ENCODE measurements around the gene TOR2A. TPM values are rescaled to one million over a fixed set of nuclear protein-coding genes. Genes with fewer than 3 reads are reported as not detected.

TOR2A gene
- total RNA-seq, 1 donor from 2014 or later = 27.5 TPM

DNA sequence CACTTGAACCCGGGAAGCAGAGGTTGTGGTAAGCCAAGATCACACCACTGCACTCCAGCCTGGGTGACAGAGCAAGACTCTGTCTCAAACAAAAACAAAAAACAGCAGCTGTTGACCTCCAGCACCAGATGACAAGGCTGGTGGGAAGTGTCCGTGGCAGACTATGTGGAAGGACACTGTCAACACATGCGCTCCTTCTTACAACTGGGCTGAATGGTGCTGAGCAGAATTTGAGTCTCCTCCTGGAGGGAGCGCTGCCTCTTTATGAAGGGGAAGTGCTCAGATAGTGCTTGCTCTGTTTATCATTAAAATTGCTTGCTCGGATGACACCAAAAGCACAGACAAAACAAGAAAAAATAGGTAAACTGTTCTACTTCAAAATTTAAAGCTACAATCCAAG is 37.5 kb downstream of the TOR2A start:
- H3K4me1 Mint-ChIP-seq (ENCODE audit: low read depth, unreplicated experiment) = peaks cover 12% of the 10 kb centered on the region
- H3K36me3 Mint-ChIP-seq (ENCODE audit: unreplicated experiment) = peaks cover 11% of the 10 kb centered on the region
- peaks cover 12% of the 10 kb centered on the region for H3K27me3 Mint-ChIP-seq (ENCODE audit: unreplicated experiment)
- H3K4me3 Mint-ChIP-seq (ENCODE audit: unreplicated experiment) = no peak overlapping the region
- H3K27ac Mint-ChIP-seq (ENCODE audit: unreplicated experiment) = peak overlapping the region; percentile 53
- no peak for DNase-seq
- H3K9me3 Mint-ChIP-seq (ENCODE audit: unreplicated experiment) = peaks cover 23% of the 10 kb centered on the region
- TF ChIP-seq, protein P1, sequence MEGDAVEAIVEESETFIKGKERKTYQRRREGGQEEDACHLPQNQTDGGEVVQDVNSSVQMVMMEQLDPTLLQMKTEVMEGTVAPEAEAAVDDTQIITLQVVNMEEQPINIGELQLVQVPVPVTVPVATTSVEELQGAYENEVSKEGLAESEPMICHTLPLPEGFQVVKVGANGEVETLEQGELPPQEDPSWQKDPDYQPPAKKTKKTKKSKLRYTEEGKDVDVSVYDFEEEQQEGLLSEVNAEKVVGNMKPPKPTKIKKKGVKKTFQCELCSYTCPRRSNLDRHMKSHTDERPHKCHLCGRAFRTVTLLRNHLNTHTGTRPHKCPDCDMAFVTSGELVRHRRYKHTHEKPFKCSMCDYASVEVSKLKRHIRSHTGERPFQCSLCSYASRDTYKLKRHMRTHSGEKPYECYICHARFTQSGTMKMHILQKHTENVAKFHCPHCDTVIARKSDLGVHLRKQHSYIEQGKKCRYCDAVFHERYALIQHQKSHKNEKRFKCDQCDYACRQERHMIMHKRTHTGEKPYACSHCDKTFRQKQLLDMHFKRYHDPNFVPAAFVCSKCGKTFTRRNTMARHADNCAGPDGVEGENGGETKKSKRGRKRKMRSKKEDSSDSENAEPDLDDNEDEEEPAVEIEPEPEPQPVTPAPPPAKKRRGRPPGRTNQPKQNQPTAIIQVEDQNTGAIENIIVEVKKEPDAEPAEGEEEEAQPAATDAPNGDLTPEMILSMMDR (IDR thresholded peaks at IDR 0.05; ENCODE audit: partially characterized antibody, unreplicated experiment) = no peak

- no peak for DNase-seq
- Mint-ChIP-seq H3K4me1 (ENCODE audit: low read depth, unreplicated experiment) (peaks cover 7% of the 10 kb centered on the region), H3K36me3 (ENCODE audit: unreplicated experiment) (peaks cover 8% of the 10 kb centered on the region), H3K27ac (ENCODE audit: unreplicated experiment) (peak overlapping the region; percentile 9), H3K27me3 (ENCODE audit: unreplicated experiment) (peaks cover 16% of the 10 kb centered on the region), H3K9me3 (ENCODE audit: unreplicated experiment) (peaks cover 19% of the 10 kb centered on the region), H3K4me3 (ENCODE audit: unreplicated experiment) (no peak overlapping the region)
- TF ChIP-seq, protein P1 (IDR thresholded peaks at IDR 0.05; ENCODE audit: partially characterized antibody, unreplicated experiment) = no peak
These were observed 40.0 kb downstream of the TOR2A start for GRCh38 chr9:127694890-127695720.

- peaks cover 7% of the 10 kb centered on the region for H3K4me1 Mint-ChIP-seq (ENCODE audit: low read depth, unreplicated experiment)
- H3K27me3 Mint-ChIP-seq (ENCODE audit: unreplicated experiment) = peaks cover 16% of the 10 kb centered on the region
- no peak overlapping the region for H3K4me3 Mint-ChIP-seq (ENCODE audit: unreplicated experiment)
- TF ChIP-seq, protein P1 (IDR thresholded peaks at IDR 0.05; ENCODE audit: partially characterized antibody, unreplicated experiment) = no peak
- peaks cover 12% of the 10 kb centered on the region for H3K36me3 Mint-ChIP-seq (ENCODE audit: unreplicated experiment)
- DNase-seq = no peak
- peaks cover 20% of the 10 kb centered on the region for H3K9me3 Mint-ChIP-seq (ENCODE audit: unreplicated experiment)
- H3K27ac Mint-ChIP-seq (ENCODE audit: unreplicated experiment) = peak overlapping the region; percentile 75
These were observed 41.4 kb downstream of the TOR2A start for GRCh38 chr9:127693697-127694096.

- TF ChIP-seq, protein P1 (IDR thresholded peaks at IDR 0.05; ENCODE audit: partially characterized antibody, unreplicated experiment) = no peak
- Mint-ChIP-seq H3K27me3 (ENCODE audit: unreplicated experiment) (peaks cover 16% of the 10 kb centered on the region), H3K36me3 (ENCODE audit: unreplicated experiment) (peaks cover 12% of the 10 kb centered on the region), H3K4me3 (ENCODE audit: unreplicated experiment) (no peak overlapping the region), H3K9me3 (ENCODE audit: unreplicated experiment) (peaks cover 18% of the 10 kb centered on the region), H3K27ac (ENCODE audit: unreplicated experiment) (no peak overlapping the region), H3K4me1 (ENCODE audit: low read depth, unreplicated experiment) (peaks cover 7% of the 10 kb centered on the region)
- DNase-seq = no peak
These were observed 42.0 kb downstream of the TOR2A start for GRCh38 chr9:127693143-127693542.

GRCh38 chr9:127692071-127692470 is 43.0 kb downstream of the TOR2A start:
- no peak for DNase-seq
- TF ChIP-seq, protein P1 (IDR thresholded peaks at IDR 0.05; ENCODE audit: partially characterized antibody, unreplicated experiment) = no peak
- peaks cover 4% of the 10 kb centered on the region for H3K4me1 Mint-ChIP-seq (ENCODE audit: low read depth, unreplicated experiment)
- no peak overlapping the region for H3K27ac Mint-ChIP-seq (ENCODE audit: unreplicated experiment)
- H3K36me3 Mint-ChIP-seq (ENCODE audit: unreplicated experiment) = peaks cover 16% of the 10 kb centered on the region
- no peak overlapping the region for H3K4me3 Mint-ChIP-seq (ENCODE audit: unreplicated experiment)
- H3K9me3 Mint-ChIP-seq (ENCODE audit: unreplicated experiment) = peaks cover 18% of the 10 kb centered on the region
- peaks cover 15% of the 10 kb centered on the region for H3K27me3 Mint-ChIP-seq (ENCODE audit: unreplicated experiment)
